ENCODE data around the gene NCKAP5. TPM values are rescaled to one million over a fixed set of nuclear protein-coding genes. Genes with fewer than 3 reads are reported as not detected.

Gene NCKAP5
- polyA plus RNA-seq, 1 experiment, result 16.6 TPM

- DNase-seq (ENCODE audit: low read depth, low spot score), result no peak
- Histone ChIP-seq H3K4me3 (ENCODE audit: low read depth, low read length) (no peak overlapping the region), H3K27me3 (ENCODE audit: control insufficient read depth, insufficient read depth, low read length) (no peaks in the 10 kb centered on the region), H3K27ac (ENCODE audit: low read depth, low read length) (no peak overlapping the region), H3K9me3 (ENCODE audit: control insufficient read depth, insufficient read depth, low read length) (no peaks in the 10 kb centered on the region)
- TF ChIP-seq, protein P1, sequence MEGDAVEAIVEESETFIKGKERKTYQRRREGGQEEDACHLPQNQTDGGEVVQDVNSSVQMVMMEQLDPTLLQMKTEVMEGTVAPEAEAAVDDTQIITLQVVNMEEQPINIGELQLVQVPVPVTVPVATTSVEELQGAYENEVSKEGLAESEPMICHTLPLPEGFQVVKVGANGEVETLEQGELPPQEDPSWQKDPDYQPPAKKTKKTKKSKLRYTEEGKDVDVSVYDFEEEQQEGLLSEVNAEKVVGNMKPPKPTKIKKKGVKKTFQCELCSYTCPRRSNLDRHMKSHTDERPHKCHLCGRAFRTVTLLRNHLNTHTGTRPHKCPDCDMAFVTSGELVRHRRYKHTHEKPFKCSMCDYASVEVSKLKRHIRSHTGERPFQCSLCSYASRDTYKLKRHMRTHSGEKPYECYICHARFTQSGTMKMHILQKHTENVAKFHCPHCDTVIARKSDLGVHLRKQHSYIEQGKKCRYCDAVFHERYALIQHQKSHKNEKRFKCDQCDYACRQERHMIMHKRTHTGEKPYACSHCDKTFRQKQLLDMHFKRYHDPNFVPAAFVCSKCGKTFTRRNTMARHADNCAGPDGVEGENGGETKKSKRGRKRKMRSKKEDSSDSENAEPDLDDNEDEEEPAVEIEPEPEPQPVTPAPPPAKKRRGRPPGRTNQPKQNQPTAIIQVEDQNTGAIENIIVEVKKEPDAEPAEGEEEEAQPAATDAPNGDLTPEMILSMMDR (IDR thresholded peaks at IDR 0.05; ENCODE audit: low read depth, low read length), result no peak
- ChIA-PET CTCF (interaction anchor here (1.1 to 1.7 kb wide), 2 partner anchors 89 to 1208 kb away, joined by 3 to 5 read pairs; no protein-coding TSS in a partner anchor), POLR2A (interaction anchor here (1.0 kb wide), 1 partner anchor 16 kb away, joined by 3 read pairs; no protein-coding TSS in a partner anchor)
These were observed 931.9 kb downstream of the NCKAP5 start for GRCh38 chr2:132636346-132636745.

GRCh38 chr2:132633635-132634034 is 934.6 kb downstream of the NCKAP5 start:
- no peak for DNase-seq (ENCODE audit: low read depth, low spot score)
- no peak overlapping the region for H3K27ac ChIP-seq (ENCODE audit: low read depth, low read length)
- CTCF ChIA-PET, result no interaction called here
- TF ChIP-seq, protein P1 (IDR thresholded peaks at IDR 0.05; ENCODE audit: low read depth, low read length), result no peak
- H3K4me3 ChIP-seq (ENCODE audit: low read depth, low read length), result no peak overlapping the region
- no peaks in the 10 kb centered on the region for H3K9me3 ChIP-seq (ENCODE audit: control insufficient read depth, insufficient read depth, low read length)
- POLR2A ChIA-PET, result no interaction called here
- no peaks in the 10 kb centered on the region for H3K27me3 ChIP-seq (ENCODE audit: control insufficient read depth, insufficient read depth, low read length)

DNA sequence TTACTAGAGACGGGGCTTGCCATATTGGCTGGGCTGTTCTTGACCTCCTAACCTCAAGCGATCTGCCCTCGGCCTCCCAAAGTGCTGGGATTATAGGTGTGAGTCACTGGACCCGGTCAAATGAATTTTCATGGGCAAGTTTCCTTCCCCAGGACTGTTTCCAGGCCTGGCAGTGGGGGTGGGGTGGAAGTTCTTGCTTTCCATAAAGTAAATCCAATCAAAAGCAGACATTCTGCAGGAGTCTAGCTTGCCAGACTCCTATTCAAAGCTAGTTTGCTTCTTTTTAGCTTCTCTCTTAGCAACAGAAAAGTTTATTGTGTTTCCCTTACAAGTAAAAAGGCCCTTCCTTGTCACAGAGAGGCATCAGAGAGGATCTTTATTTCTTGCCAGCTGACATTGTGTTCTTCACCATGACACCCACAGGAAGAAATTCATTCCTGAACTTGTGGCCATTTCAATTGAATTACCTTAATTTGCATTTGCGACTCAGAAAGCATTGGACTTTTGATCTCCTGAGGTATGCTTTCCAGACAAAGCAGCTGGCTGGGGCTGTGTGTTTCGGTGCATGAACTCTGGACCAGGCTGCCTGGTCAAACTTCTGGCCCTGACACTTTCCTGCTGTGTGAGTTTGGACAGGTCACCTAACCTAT is 936.1 kb downstream of the NCKAP5 start:
- TF ChIP-seq, protein P1 (IDR thresholded peaks at IDR 0.05; ENCODE audit: low read depth, low read length), result no peak
- no peak overlapping the region for H3K27ac ChIP-seq (ENCODE audit: low read depth, low read length)
- ChIA-PET POLR2A (no interaction called here), CTCF (no interaction called here)
- no peaks in the 10 kb centered on the region for H3K27me3 ChIP-seq (ENCODE audit: control insufficient read depth, insufficient read depth, low read length)
- H3K9me3 ChIP-seq (ENCODE audit: control insufficient read depth, insufficient read depth, low read length), result no peaks in the 10 kb centered on the region
- no peak overlapping the region for H3K4me3 ChIP-seq (ENCODE audit: low read depth, low read length)
- DNase-seq (ENCODE audit: low read depth, low spot score), result no peak

GRCh38 chr2:132627536-132627935 is 940.7 kb downstream of the NCKAP5 start:
- ChIA-PET POLR2A (interaction anchor here (0.6 kb wide), 1 partner anchor 137 kb away, joined by 9 read pairs; no protein-coding TSS in a partner anchor), CTCF (interaction anchor here (1.0 to 1.3 kb wide), 2 partner anchors 80 to 1217 kb away, joined by 3 read pairs; no protein-coding TSS in a partner anchor)
- TF ChIP-seq, protein P1 (IDR thresholded peaks at IDR 0.05; ENCODE audit: low read depth, low read length), result no peak
- no peak for DNase-seq (ENCODE audit: low read depth, low spot score)
- Histone ChIP-seq H3K4me3 (ENCODE audit: low read depth, low read length) (no peak overlapping the region), H3K27me3 (ENCODE audit: control insufficient read depth, insufficient read depth, low read length) (no peaks in the 10 kb centered on the region), H3K27ac (ENCODE audit: low read depth, low read length) (no peak overlapping the region), H3K9me3 (ENCODE audit: control insufficient read depth, insufficient read depth, low read length) (no peaks in the 10 kb centered on the region)

- Histone ChIP-seq H3K27me3 (ENCODE audit: control insufficient read depth, insufficient read depth, low read length) (no peaks in the 10 kb centered on the region), H3K9me3 (ENCODE audit: control insufficient read depth, insufficient read depth, low read length) (no peaks in the 10 kb centered on the region), H3K27ac (ENCODE audit: low read depth, low read length) (peak overlapping the region; percentile 92), H3K4me3 (ENCODE audit: low read depth, low read length) (no peak overlapping the region)
- TF ChIP-seq, protein P1 (IDR thresholded peaks at IDR 0.05; ENCODE audit: low read depth, low read length), result no peak
- CTCF ChIA-PET, result interaction anchor here (1.2 kb wide), 1 partner anchor 76 kb away, joined by 5 read pairs; no protein-coding TSS in a partner anchor
- POLR2A ChIA-PET, result interaction anchor here (0.6 to 0.7 kb wide), 2 partner anchors 8 to 185 kb away, joined by 3 to 5 read pairs; no protein-coding TSS in a partner anchor
- peak; percentile 32 for DNase-seq (ENCODE audit: low read depth, low spot score)
These were observed 945.0 kb downstream of the NCKAP5 start for GRCh38 chr2:132623096-132623839.

Measured in AG04450 (cell line).